ENCODE results near the gene RAET1L.
"Not testable (repeated sequence)": the region's sequence is repeated elsewhere in the genome, so short reads cannot be mapped to it uniquely, and the experiment has no call there.

RAET1L gene

DNA sequence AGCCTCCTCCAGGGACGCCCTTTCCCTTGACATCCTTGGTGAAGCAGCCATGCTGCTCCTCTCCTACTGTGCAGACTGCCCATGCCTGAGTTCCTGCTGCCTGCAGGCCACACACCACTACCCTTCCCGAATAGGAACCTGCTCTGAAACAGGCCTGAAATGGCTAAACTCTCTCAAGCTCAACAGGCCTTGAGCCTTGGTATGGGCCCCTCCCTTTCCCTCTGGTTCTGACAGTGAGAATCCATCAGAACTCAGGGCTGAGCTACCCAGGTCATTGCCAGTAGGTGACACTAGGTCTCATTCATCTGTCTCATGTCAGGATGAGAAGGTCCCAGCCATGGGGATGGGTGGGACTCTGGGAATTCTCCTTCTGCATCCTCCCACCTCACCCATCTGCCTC is 25.7 kb downstream of the RAET1L start:
- no peak overlapping the region for H3K4me3 ChIP-seq (ENCODE audit: low read depth, low read length)
- DNase-seq (ENCODE audit: low read depth), result no peak
- TF ChIP-seq, protein P1, sequence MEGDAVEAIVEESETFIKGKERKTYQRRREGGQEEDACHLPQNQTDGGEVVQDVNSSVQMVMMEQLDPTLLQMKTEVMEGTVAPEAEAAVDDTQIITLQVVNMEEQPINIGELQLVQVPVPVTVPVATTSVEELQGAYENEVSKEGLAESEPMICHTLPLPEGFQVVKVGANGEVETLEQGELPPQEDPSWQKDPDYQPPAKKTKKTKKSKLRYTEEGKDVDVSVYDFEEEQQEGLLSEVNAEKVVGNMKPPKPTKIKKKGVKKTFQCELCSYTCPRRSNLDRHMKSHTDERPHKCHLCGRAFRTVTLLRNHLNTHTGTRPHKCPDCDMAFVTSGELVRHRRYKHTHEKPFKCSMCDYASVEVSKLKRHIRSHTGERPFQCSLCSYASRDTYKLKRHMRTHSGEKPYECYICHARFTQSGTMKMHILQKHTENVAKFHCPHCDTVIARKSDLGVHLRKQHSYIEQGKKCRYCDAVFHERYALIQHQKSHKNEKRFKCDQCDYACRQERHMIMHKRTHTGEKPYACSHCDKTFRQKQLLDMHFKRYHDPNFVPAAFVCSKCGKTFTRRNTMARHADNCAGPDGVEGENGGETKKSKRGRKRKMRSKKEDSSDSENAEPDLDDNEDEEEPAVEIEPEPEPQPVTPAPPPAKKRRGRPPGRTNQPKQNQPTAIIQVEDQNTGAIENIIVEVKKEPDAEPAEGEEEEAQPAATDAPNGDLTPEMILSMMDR (IDR thresholded peaks at IDR 0.05; ENCODE audit: control insufficient read depth, extremely low read depth, insufficient read depth), result no peak

DNA sequence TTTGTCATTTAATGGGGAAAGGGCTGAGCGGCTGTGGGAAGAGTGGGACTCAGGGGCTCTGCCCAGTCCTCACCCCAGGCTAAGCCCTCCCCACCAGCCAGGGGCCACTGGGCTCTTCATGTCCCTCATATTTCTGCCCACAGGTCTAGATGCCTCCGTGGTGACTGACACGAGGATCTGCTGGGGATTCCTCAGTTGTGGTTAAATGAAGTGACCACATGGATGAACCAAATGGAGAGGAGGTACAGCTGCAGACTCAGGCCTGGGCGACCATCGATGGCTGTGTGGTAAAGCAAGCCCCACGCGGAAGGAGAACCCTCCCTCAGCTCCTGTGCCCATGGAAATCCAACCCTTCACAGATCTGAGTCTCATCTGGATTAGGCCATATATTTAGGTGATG is 29.4 kb downstream of the RAET1L start:
- no peak overlapping the region for H3K4me3 ChIP-seq (ENCODE audit: low read depth, low read length)
- DNase-seq (ENCODE audit: low read depth), result no peak
- TF ChIP-seq, protein P1 (IDR thresholded peaks at IDR 0.05; ENCODE audit: control insufficient read depth, extremely low read depth, insufficient read depth), result no peak

DNA sequence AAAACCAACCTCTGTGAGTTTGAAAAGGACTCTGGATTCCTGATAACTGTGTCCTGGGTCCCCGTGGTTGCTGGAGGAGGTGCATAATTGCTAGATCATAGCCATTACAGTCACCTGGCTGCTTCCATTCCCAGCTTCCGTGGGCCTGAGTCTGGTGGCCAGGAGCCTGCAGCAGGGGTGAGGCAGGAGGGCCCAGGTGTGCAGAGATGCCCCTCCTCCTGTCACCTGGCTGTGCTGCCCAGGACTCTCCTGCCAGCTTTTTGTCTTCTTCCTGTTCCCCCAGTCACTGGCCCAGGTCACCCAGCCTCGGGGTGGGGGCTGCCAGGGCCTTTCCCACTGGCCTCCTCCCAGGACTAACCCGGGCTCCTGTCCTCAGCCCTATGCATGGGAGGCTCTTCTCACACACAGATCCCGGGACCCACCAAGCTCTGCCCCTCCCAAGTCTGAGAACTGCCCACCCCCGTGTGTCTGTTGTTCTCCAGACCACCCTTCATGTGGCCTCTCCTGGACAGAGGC is 30.0 kb downstream of the RAET1L start:
- no peak for DNase-seq (ENCODE audit: low read depth)
- TF ChIP-seq, protein P1 (IDR thresholded peaks at IDR 0.05; ENCODE audit: control insufficient read depth, extremely low read depth, insufficient read depth), result no peak
- no peak overlapping the region for H3K4me3 ChIP-seq (ENCODE audit: low read depth, low read length)

DNA sequence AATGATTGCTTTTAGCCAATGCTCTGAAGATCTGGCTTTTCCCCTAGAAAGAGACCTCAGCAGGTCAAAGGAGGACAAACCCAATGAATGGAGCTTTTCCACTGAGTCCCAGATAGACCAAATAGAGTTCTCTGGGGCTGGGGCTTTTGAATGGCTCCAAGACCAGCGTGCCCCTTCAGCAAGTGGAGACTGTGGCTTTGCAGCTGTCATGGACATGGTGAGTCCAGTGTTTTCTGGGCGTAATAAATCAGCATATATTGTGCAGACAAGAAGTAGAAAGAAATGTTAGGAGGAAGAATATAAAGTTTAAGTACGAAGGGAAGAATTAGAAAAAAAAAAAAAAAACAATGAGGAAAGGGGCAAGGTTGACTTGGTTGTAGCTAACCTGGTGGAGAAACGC is 33.5 kb downstream of the RAET1L start:
- DNase-seq (ENCODE audit: low read depth), result no peak
- TF ChIP-seq, protein P1 (IDR thresholded peaks at IDR 0.05; ENCODE audit: control insufficient read depth, extremely low read depth, insufficient read depth), result no peak
- no peak overlapping the region for H3K4me3 ChIP-seq (ENCODE audit: low read depth, low read length)

DNA sequence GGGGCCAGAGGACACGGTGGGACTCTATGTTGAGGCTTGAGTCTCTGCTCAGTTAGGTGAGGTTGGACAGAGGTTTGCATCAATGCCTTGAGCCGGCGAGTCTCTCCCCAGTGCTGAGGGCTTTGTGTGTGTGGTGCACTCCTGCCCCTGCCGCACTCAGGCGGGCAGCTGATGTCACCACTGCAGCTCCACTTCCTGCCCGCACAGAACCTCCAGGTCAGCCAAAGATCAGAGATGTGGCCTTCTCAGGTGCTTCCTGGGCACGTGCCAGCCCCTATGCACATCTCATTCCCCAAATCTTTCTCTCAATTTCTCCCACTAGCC is 33.9 kb downstream of the RAET1L start:
- DNase-seq (ENCODE audit: low read depth); H3K4me3 ChIP-seq (ENCODE audit: low read depth, low read length): not testable (repeated sequence)

DNA sequence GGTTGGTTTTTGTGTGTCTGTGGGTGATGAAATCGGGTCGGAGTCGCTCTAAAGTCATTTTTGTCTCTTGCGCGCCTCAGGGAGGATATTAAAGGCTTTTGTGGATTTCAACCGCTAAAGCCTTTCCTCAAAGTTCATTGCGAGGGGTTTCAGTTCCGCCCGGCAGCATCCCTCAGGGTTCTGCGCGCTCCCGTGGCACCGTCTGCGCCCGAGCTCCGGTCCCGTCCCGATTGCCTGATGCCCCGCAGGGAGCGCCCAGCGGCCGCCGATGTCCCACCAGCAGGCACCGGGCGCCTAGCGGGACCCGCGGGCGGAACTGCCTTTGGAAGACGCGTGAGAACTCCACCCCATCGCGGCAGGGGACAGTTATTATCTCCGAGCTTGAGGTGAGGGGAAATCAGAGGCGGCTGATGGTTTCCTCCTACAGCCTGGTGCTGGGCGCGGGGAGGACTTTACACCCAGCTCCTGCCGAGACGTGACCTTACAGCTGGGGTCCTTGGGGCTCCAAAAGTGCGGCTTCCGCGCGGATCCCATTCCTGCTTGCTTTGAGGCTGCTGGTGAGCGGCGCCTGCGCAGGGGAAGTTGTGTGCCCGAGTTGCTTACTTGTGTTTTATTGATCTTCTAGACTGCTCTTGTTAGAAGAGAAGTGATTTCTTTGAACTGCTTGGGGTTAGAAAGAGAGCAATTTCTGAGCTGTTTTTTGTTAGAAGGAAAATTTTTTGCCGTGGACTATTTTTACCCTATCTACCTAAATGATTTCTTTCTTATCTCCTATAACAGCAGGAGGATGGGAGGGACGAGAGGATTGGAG is 34.5 kb downstream of the RAET1L start:
- no peak for DNase-seq (ENCODE audit: low read depth)
- peak overlapping the region; percentile 42 for H3K4me3 ChIP-seq (ENCODE audit: low read depth, low read length)
- TF ChIP-seq, protein P1 (IDR thresholded peaks at IDR 0.05; ENCODE audit: control insufficient read depth, extremely low read depth, insufficient read depth), result no peak

DNA sequence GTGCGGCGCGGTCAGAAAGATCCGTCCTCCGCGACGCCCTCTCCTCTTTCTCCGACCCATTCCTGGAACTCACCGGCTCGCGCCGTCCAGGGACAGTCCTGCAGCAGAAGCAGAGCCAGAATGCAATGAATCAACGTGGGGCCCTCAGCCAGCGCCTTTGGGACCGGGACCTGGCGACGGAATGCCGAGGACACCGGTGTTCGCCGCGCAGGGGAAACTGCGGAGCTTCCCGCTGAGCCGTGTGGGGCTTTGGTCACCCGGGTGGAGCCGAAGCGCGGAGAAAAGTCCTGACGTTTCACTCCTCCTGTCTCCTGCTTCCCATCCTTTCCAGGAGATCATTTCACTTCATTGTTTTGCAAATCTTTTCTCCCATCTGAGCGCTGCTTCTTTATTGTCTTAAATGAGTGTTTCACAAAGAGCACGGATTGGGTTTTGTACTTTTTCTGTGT is 35.1 kb downstream of the RAET1L start:
- H3K4me3 ChIP-seq (ENCODE audit: low read depth, low read length), result peak overlapping the region; percentile 42
- TF ChIP-seq, protein P1 (IDR thresholded peaks at IDR 0.05; ENCODE audit: control insufficient read depth, extremely low read depth, insufficient read depth), result no peak
- no peak for DNase-seq (ENCODE audit: low read depth)
